CD14-positive monocyte (primary cell): Measurements from ENCODE around the gene SLC10A7. TPM values are rescaled to one million over a fixed set of nuclear protein-coding genes. Genes with fewer than 3 reads are reported as not detected.

Experiments used
- DNase-seq, 3 donors: peaks; one replicate each; pipeline ENCODE4 v3.0.0-alpha.2; 2011 to 2022
- H2AFZ ChIP-seq: 2 replicates; pipeline ENCODE4 v1.6.0; 2012; ENCODE audit warnings: mild to moderate bottlenecking, low read depth, low read length, inconsistent platforms; ENCODE audit not compliant: insufficient read depth, poor library complexity, severe bottlenecking
- H3K27ac ChIP-seq, 2 donors: 1 replicate in 1 of 2; 2 replicates in 1 of 2; pipeline ENCODE4 v1.5.1; 2012 to 2013; ENCODE audit warnings: low read length in 2 of 2, control low read depth in 1 of 2, inconsistent platforms in 1 of 2, low read depth in 1 of 2, mild to moderate bottlenecking in 1 of 2
- H3K27me3 ChIP-seq, 2 donors: one replicate each; pipeline versions ENCODE4 v1.6.0 to v1.6.1; 2011 to 2013; ENCODE audit warnings: low read length in 2 of 2; ENCODE audit not compliant: control insufficient read depth in 2 of 2, insufficient read depth in 2 of 2
- H3K36me3 ChIP-seq, 2 donors: replicated peaks in 1 of 2; 1 replicate in 1 of 2; 2 replicates in 1 of 2; pipeline versions ENCODE4 v1.5.1 to v1.6.1; 2012 to 2013; ENCODE audit warnings: low read length in 2 of 2, control low read depth in 1 of 2, inconsistent platforms in 1 of 2, mild to moderate bottlenecking in 1 of 2; ENCODE audit not compliant: insufficient read depth in 2 of 2, control insufficient read depth in 1 of 2
- H3K4me1 ChIP-seq, 2 donors: 1 replicate in 1 of 2; 2 replicates in 1 of 2; pipeline versions ENCODE4 v1.5.1 to v1.6.1; 2012 to 2013; ENCODE audit warnings: low read length in 2 of 2, control low read depth in 1 of 2, inconsistent platforms in 1 of 2, mild to moderate bottlenecking in 1 of 2, moderate library complexity in 1 of 2; ENCODE audit not compliant: insufficient read depth in 2 of 2, control insufficient read depth in 1 of 2
- H3K4me2 ChIP-seq: replicated peaks from 2 replicates; pipeline ENCODE3; 2012; ENCODE audit warnings: low read length, moderate library complexity, mild to moderate bottlenecking; ENCODE audit not compliant: poor library complexity, severe bottlenecking; ENCODE audit errors: extremely low read depth
- H3K4me3 ChIP-seq, 3 experiments: fragments of 200-600 bp in 1 of 3; sonication (generic) in 1 of 3; replicated peaks in 1 of 3; 1 replicate in 2 of 3; 2 replicates in 1 of 3; pipeline ENCODE4 v1.5.1; 2011 to 2013; ENCODE audit warnings: low read length in 3 of 3, mild to moderate bottlenecking in 3 of 3, control low read depth in 2 of 3, low read depth in 2 of 3, inconsistent platforms in 1 of 3, moderate library complexity in 1 of 3
- H3K79me2 ChIP-seq: 2 replicates; pipeline ENCODE4 v1.6.0; 2012; ENCODE audit warnings: mild to moderate bottlenecking, control low read depth, inconsistent platforms, low read length, moderate library complexity; ENCODE audit not compliant: insufficient read depth
- H3K9ac ChIP-seq: 2 replicates; pipeline ENCODE4 v1.6.0; 2017; ENCODE audit warnings: low read length, mild to moderate bottlenecking; ENCODE audit not compliant: insufficient read depth, poor library complexity, severe bottlenecking
- H3K9me3 ChIP-seq, 2 donors: replicated peaks in 1 of 2; 1 replicate in 1 of 2; 2 replicates in 1 of 2; pipeline versions ENCODE4 v1.5.1 to v1.6.1; 2012 to 2013; ENCODE audit warnings: low read length in 2 of 2, control low read depth in 1 of 2; ENCODE audit not compliant: control insufficient read depth in 1 of 2, insufficient read depth in 1 of 2
- H4K20me1 ChIP-seq: 2 replicates; pipeline ENCODE4 v1.6.0; 2012; ENCODE audit warnings: mild to moderate bottlenecking, low read length, control low read depth, moderate library complexity; ENCODE audit not compliant: insufficient read depth
- H3K27ac Mint-ChIP-seq, 7 donors: one replicate each; pipeline ENCODE4 v1.8.0; 2020; ENCODE audit warnings: mild to moderate bottlenecking in 7 of 7, mixed read lengths in 7 of 7, moderate library complexity in 6 of 7, inconsistent platforms in 2 of 7
- H3K27me3 Mint-ChIP-seq, 3 donors: one replicate each; pipeline ENCODE4 v1.8.0; 2021 to 2022; ENCODE audit warnings: low read depth in 3 of 3, mild to moderate bottlenecking in 3 of 3, mixed read lengths in 3 of 3, moderate library complexity in 3 of 3, inconsistent platforms in 1 of 3
- H3K36me3 Mint-ChIP-seq, 2 donors: one replicate each; pipeline ENCODE4 v1.8.0; 2020; ENCODE audit warnings: mixed read lengths in 2 of 2, inconsistent platforms in 1 of 2, mild to moderate bottlenecking in 1 of 2
- H3K4me1 Mint-ChIP-seq: one replicate; pipeline ENCODE4 v1.8.0; 2020; ENCODE audit warnings: mild to moderate bottlenecking, mixed read lengths
- H3K4me3 Mint-ChIP-seq, 2 donors: one replicate each; pipeline ENCODE4 v1.8.0; 2020; ENCODE audit warnings: mild to moderate bottlenecking in 2 of 2, mixed read lengths in 2 of 2, moderate library complexity in 1 of 2
- H3K9me3 Mint-ChIP-seq, 7 donors: one replicate each; pipeline ENCODE4 v1.8.0; 2020 to 2022; ENCODE audit warnings: mixed read lengths in 7 of 7, mild to moderate bottlenecking in 6 of 7, moderate library complexity in 6 of 7, inconsistent platforms in 2 of 7
- CTCF ChIP-seq: fragments of 200-600 bp; IDR thresholded peaks from one replicate; pipeline ENCODE4 v1.8.0; 2022; ENCODE audit warnings: antibody characterized with exemption, mild to moderate bottlenecking
- WGBS: methylation state at CpG from one replicate; pipeline ENCODE4 v1.1.5; 2013; ENCODE audit warnings: missing lambda C conversion rate; ENCODE audit not compliant: insufficient coverage; 5-methylcytosine and 5-hydroxymethylcytosine counted together
- intact Hi-C, 2 donors: fragments of 100-400 bp; cut with micrococcal nuclease; formaldehyde crosslinking; loops; one replicate each; pipeline versions ENCODE4 v1.15.0 to v1.15.1; 2023
- polyA plus RNA-seq, 3 donors: library from polyadenylated mRNA; depleted of rRNA in 1 of 3; unstranded in 2 of 3; stranded (reverse) in 1 of 3; fragments of 300-500 nt in 2 of 3; fragments of >200 nt in 1 of 3; fragmentation: Illumina TruSeq in 2 of 3; gene quantifications; 1 replicate in 2 of 3; 2 replicates in 1 of 3; pipeline ENCODE4 v1.2.3, GENCODE V29; 2012 to 2021

The SLC10A7 gene
- polyA plus RNA-seq, 3 donors = 6.6 to 8.3 (median 6.8) TPM

GRCh38 chr4:146494143-146494542, 27.6 kb downstream of the SLC10A7 start:
- WGBS = 100% methylated on average over 5 of the region's 6 CpGs

GRCh38 chr4:146490106-146490505, 31.6 kb downstream of the SLC10A7 start:
- no peak overlapping the region for H2AFZ ChIP-seq
- H3K27me3 ChIP-seq = no peaks in the 10 kb centered on the region
- no peak overlapping the region for H3K4me3 Mint-ChIP-seq
- peaks cover 3% of the 10 kb centered on the region for H3K4me1 Mint-ChIP-seq
- no peak for DNase-seq
- H3K27ac Mint-ChIP-seq = no peak overlapping the region
- no peak overlapping the region for H3K4me2 ChIP-seq
- no peak overlapping the region for H3K27ac ChIP-seq
- peaks cover 0 to 18% of the 10 kb centered on the region in 2 donors for H3K36me3 ChIP-seq
- no peaks in the 10 kb centered on the region for H3K9me3 Mint-ChIP-seq
- H3K27me3 Mint-ChIP-seq = no peaks in the 10 kb centered on the region
- H3K4me1 ChIP-seq = no peaks in the 10 kb centered on the region
- no peak overlapping the region for H3K9ac ChIP-seq
- H3K79me2 ChIP-seq = no peaks in the 10 kb centered on the region
- H4K20me1 ChIP-seq = no peaks in the 10 kb centered on the region
- peaks cover 27 to 41% of the 10 kb centered on the region in 2 donors for H3K36me3 Mint-ChIP-seq
- no peak for TF ChIP-seq CTCF
- H3K9me3 ChIP-seq = no peaks in the 10 kb centered on the region
- intact Hi-C loops = no loop called here
- H3K4me3 ChIP-seq = no peak overlapping the region
- WGBS = no CpG with 5 or more reads among the region's 2 CpGs

More at GRCh38 chr4:146494143-146494542, 27.6 kb downstream of the SLC10A7 start:
- Mint-ChIP-seq H3K4me1 (peaks cover 3% of the 10 kb centered on the region), H3K9me3 (peaks cover 0 to 1% (median 0%) of the 10 kb centered on the region in 7 donors), H3K27me3 (no peaks in the 10 kb centered on the region), H3K4me3 (no peak overlapping the region), H3K36me3 (peaks cover 15 to 25% of the 10 kb centered on the region in 2 donors), H3K27ac (no peak overlapping the region)
- no peak for DNase-seq
- H3K4me1 ChIP-seq = no peaks in the 10 kb centered on the region
- TF ChIP-seq CTCF = no peak
- intact Hi-C loops = no loop called here
- no peaks in the 10 kb centered on the region for H3K9me3 ChIP-seq
- no peak overlapping the region for H3K4me3 ChIP-seq
- no peaks in the 10 kb centered on the region for H3K27me3 ChIP-seq
- H3K4me2 ChIP-seq = no peak overlapping the region
- peaks cover 0 to 3% of the 10 kb centered on the region in 2 donors for H3K36me3 ChIP-seq
- no peak overlapping the region for H3K27ac ChIP-seq
- H2AFZ ChIP-seq = no peak overlapping the region
- H3K79me2 ChIP-seq = no peaks in the 10 kb centered on the region
- no peak overlapping the region for H3K9ac ChIP-seq
- no peaks in the 10 kb centered on the region for H4K20me1 ChIP-seq
